SK-MEL-5 (cell line): ENCODE measurements around the gene GREB1L. TPM values are rescaled to one million over a fixed set of nuclear protein-coding genes. Genes with fewer than 3 reads are reported as not detected.
A peak's percentile ranks its signal among the peaks of the same experiment; 100 is the strongest.
"Not testable (repeated sequence)": the region's sequence is repeated elsewhere in the genome, so short reads cannot be mapped to it uniquely, and the experiment has no call there.

Experiments used
- DNase-seq: peaks from one replicate; pipeline ENCODE4 v3.0.0-alpha.2; 2016; ENCODE audit warnings: low read depth, low spot score
- in situ Hi-C: cut with HindIII; loops from 2 replicates; pipeline ENCODE4 v1.10.0; 2016; ENCODE audit warnings: low sequenced_read_pairs, high pct_unique_total_duplicates, low pct_unique_long_range_greater_than_20kb
- total RNA-seq: library from RNA; depleted of rRNA; stranded (reverse); fragments of >200 nt; shearing (Covaris generic); gene quantifications from 2 replicates; pipeline ENCODE4 v1.2.3, GENCODE V29; 2014

The GREB1L gene
- total RNA-seq, 1 experiment from 2014 or later, result 0.50 TPM

- in situ Hi-C loops, result no loop called here
- no peak for DNase-seq
Measured at GRCh38 chr18:21257386-21257785, 15.4 kb downstream of the GREB1L start.

DNA sequence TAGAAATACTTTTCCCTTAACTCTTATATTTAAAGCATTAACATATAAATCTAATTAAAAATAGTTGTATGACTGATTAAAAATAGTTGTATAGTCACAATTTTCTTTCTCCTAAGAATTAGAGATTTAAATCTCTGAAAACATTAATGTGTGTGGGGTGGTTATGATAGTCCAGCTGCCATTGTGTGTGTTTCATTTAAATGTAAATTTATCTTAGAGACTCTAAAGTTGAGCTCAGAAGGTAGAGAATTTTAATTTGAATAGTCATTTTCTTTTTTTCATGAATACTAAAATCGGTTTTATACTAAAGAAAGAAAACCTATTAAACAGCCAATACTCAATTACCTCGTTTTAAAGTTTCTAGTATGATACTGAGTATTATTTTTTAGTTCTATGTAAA is 18.6 kb downstream of the GREB1L start:
- in situ Hi-C loops, result no loop called here
- no peak for DNase-seq

- in situ Hi-C loops, result no loop called here
- DNase-seq, result no peak
Measured at GRCh38 chr18:21261352-21261751, 19.3 kb downstream of the GREB1L start.

- in situ Hi-C loops, result no loop called here
Measured at GRCh38 chr18:21262244-21262643, 20.2 kb downstream of the GREB1L start.

DNA sequence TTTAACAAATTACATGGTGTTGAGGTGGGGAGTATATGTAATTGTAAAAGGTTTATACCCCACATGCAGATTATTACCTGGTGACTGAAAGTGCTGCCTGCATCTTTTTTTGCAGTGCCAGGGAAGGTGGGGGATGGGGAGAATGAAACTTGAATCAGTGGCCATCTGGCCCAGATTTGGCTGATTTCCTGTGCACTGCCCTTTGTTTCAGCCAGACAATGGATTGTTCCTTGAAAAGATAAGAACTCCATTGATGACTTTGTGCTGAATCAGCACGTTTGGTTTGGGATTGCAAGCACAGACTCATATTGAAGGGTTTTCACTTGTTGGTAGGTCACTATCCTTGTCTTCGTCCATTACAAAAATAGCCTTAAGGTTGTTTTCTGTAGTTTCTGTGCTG is 20.9 kb downstream of the GREB1L start:
- DNase-seq, result no peak
- in situ Hi-C loops, result no loop called here

More at GRCh38 chr18:21262244-21262643, 20.2 kb downstream of the GREB1L start:
- no peak for DNase-seq

- DNase-seq, result no peak
- in situ Hi-C loops, result no loop called here
Measured at GRCh38 chr18:21264651-21265050, 22.6 kb downstream of the GREB1L start.

GRCh38 chr18:21265971-21266673 is 24.1 kb downstream of the GREB1L start:
- DNase-seq, result no peak
- in situ Hi-C loops, result no loop called here

GRCh38 chr18:21267400-21267799 is 25.4 kb downstream of the GREB1L start:
- in situ Hi-C loops, result no loop called here

DNA sequence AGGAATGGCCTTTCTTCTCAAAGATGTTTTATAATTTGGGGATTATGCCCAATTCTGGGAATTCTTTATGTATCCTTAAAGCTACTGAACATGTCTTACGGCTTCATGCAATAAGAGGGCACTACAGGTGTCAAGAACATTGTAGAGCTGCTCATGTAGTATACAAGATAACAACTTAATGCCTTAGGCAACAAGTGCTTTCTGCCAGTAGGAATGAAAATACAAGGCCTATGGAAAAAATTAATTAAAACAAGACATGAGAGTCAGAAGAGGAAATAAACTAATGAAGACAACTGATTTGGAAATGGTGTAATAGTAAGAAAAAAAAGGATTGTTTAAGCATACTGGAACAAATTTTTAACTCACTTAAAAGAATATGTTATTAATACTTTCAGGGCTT is 27.3 kb downstream of the GREB1L start:
- in situ Hi-C loops, result no loop called here
- DNase-seq, result no peak

More at GRCh38 chr18:21267400-21267799, 25.4 kb downstream of the GREB1L start:
- DNase-seq, result peak; percentile 5

DNA sequence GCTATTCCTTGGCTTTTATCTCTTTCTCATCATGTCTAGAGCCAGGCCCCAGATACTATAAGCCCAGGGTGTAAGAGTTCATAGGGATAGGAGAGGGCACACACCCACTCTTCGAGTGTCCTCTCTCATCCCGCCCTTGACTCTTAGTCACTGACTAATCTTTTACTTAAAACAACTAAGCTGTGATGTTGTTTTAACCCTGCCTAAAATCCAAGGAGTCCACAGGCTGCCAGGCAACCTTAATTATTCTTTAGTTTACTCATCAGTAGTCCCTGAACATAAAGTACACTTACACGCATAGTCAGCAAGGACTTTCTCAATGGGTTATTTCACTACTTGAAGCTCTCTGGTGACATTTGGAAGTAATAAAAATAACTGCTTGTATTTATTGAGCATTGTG is 28.4 kb downstream of the GREB1L start:
- in situ Hi-C loops, result no loop called here
- DNase-seq, result no peak

DNA sequence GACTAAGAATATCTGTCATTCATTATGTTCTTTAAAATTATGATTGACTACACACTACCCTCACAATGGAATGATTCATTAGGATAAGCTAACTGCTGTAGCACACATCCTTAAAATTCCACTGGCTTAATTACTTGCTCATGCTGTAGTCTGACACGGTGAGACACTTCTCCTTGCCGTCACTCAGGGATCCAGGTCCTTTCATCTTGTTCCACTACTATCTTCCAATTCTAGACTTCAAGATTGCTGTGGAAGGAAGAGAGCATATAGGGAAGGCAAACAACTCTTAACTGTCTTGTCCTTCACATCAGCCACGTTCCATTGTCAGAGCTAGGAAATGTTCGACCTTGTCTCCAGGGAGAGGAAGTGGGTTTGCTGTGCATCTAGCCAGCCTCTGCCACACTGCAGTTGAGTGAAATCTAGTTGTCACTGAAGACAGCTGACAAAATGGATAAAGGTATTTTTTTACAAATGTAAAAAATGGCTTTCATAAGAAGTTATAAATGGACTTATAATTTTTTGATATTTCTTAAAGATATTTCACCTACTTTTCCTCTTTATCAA is 30.1 kb downstream of the GREB1L start:
- no peak for DNase-seq
- in situ Hi-C loops, result no loop called here

DNA sequence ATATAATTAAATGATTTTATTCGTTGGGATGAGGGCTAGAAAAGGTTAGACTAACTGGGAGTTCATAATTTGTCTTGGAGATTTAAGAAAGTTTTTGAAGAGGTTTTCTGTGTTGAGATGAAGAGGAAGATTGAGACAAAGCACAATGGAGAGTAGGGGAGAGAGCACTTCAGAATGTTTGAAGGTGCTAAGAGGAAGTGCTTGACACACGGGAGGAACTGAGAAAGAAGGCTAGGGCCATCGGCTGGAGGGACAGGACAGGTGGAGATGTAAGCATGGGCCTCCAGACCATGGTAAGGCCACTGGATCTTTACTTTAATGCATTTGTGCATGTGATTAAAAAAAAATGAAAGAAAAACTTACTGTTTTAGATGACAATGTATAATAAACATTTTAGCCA is 31.5 kb downstream of the GREB1L start:
- DNase-seq, result no peak
- in situ Hi-C loops, result no loop called here

DNA sequence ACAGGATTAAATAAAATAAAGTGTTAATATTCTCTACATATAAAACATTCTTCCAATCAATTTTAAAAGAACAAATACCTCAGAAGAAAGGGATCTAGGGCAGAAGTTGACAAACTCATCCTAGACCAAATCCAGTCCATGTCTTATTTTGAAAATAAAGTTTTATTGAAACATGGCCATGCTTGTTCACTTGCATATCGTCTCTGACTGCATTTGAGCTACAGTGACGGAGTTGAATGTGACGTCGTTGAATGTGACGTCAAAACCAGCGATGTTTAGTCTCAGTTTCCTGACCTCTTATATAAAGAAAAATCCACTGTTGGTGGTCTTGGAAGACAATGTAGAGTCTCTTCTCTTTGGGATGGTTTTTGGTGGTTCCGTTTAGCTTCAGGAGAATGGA is 33.6 kb downstream of the GREB1L start:
- DNase-seq, result no peak
- in situ Hi-C loops, result no loop called here

- no peak for DNase-seq
- in situ Hi-C loops, result no loop called here
Measured at GRCh38 chr18:21277578-21277977, 35.5 kb downstream of the GREB1L start.

DNA sequence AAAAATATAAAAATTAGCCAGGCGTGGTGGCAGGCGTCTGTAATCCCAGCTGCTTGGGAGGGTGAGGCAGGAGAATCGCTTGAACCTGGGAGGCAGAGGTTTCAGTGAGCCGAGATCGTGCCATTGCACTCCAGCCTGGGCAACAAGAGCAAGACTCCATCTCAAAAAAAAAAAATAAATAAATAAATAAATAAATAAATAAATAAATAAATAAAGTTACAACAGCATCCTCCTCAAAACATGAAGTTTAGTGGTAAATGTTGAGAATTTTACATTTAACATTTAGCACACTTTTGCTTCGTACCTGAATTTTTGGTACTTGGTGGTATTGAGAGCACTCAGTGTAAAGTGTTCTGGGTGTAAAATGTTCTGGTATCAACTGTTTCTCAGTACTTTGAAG is 36.2 kb downstream of the GREB1L start:
- in situ Hi-C loops, DNase-seq: not testable (repeated sequence)

- in situ Hi-C loops, result no loop called here
Measured at GRCh38 chr18:21281603-21282002, 39.6 kb downstream of the GREB1L start.

GRCh38 chr18:21284540-21284939 is 42.5 kb downstream of the GREB1L start:
- in situ Hi-C loops, result no loop called here
- no peak for DNase-seq

More at GRCh38 chr18:21281603-21282002, 39.6 kb downstream of the GREB1L start:
- no peak for DNase-seq

GRCh38 chr18:21289827-21290226 is 47.8 kb downstream of the GREB1L start:
- in situ Hi-C loops, result no loop called here
- no peak for DNase-seq

GRCh38 chr18:21291106-21291505 is 49.1 kb downstream of the GREB1L start:
- DNase-seq, result no peak
- in situ Hi-C loops, result no loop called here
